Amniotic stem cell (primary cell): ENCODE measurements around the gene ATP10D.
"Not testable (repeated sequence)": the region's sequence is repeated elsewhere in the genome, so short reads cannot be mapped to it uniquely, and the experiment has no call there.

Experiments
- DNase-seq: peaks from one replicate; lab custom pipeline; 2025; lab: John Stamatoyannopoulos, UW

ATP10D gene

DNA sequence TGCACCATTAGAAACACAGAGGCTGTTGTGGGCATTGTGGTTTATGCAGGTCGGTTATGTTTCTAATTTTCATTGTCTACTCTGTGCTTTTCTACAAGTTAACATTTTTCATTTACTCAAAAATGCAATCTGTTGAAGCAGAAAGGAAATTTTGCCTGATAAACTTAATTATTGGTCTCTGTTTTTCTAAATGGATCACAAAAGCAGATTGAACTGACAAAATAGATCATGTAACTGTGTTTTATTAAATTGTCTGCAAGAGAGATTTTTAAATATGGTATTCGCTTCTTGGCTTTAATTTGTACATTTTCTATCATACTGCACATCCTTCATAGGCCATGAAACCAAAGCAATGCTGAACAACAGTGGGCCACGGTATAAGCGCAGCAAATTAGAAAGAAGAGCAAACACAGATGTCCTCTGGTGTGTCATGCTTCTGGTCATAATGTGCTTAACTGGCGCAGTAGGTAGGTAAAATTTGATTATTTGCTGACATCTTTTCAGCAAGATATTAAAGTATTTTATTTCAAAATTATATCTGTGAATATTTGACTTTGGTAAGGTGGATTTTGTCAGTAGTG lies 50.6 kb downstream of the ATP10D start:
- DNase-seq: no peak

DNA sequence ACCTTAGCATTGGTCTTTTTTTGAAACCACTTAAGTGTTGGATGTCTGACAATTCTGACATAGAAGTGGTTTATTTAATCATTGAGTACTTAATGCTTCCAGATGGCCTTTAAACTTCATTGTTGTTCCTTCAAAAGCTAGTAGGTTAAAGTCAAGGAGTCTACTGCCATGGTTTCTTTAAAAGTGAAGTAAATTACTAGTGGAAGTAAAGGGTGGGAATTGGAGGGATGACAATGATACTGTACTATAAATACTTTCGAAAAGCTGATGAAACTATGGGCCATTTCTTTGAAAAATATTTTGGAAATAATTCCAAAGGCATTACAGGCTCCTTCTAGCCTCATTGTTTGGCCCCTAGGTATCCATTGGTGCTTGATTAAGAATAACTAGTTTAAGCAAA lies 51.9 kb downstream of the ATP10D start:
- DNase-seq: no peak

DNA sequence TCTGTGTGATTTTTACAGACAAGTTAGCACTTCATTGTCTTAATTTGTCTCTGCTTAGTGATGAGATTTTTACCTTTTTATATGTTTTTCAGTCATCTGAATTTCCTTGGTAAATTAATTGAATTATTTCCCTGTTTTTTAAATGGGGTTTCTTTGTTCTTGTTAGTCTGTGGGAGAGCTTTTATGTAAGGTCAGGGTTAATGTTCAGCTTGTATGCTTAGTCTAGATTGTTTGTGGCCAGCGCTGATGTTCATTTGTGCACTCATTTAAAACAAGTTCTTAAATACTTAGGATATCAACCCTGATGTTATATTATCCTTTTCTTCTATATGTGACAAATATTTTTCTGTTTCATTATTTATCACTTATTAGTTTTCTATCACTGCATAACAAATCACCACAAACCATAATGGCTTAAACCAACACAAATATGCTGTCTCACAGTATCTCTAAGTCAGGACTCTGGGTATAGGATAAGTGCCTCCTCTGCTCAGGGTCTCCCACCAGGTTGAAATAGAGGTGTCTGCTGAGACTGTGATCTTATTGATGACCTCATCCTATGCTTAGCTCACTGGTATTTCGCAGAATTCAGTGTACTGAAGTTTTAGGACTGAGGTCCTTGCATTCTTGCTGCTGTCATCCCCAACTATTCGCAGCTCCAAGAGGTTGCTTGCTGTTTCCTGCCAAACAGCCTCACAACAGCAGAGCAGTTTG lies 53.2 kb downstream of the ATP10D start:
- no peak for DNase-seq

DNA sequence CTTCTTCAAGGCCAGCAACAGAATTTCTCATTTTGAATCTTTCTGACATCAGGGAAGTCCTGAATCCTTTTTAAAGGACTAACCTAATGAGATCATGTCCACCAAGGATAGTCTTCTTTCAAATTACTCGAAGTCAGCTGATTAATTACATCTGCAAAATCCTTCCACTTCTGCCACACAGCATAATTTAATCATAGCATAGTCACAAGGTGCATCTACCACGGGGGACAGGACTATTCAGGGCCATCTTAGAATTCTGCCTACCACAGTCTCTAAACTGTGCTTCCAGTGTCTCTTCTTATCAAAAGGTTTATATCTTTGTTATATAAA lies 53.7 kb downstream of the ATP10D start:
- DNase-seq: no peak

DNA sequence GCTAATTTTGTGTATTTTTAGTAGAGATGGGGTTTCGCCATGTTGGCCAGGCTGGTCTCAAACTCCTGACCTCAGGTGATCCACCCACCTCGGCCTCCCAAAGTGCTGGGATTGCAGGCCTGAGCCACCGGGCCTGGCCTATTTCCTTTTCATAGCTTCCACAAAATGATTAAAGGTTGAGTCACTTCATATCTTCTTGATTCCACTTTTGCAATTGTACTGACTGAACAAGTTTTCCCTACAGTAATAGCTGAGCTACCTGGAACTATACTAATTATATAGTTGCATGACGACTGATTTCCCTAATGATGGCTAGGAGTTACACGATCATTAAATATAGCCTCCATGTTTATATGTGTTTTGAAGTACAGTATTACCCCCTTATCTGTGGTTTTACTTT lies 57.6 kb downstream of the ATP10D start:
- DNase-seq: not testable (repeated sequence)

DNA sequence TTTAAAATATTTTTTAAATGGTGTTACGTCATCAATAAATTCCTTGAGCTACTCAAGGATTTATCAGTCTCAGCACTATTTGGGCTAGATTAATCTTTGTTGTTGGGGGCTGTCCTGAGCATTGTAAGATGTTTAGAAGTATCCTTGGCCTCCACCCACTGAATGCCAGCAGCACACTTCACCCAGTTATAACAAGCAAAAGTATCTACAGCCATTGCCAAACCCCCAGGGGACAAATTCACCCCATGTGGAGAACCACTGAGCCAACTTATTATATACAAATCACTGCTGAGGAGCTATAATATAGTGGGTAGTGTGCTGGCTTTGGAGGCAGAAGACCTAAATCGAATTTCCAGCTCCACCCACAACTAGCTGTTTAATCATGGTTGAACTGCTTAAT lies 58.3 kb downstream of the ATP10D start:
- no peak for DNase-seq

DNA sequence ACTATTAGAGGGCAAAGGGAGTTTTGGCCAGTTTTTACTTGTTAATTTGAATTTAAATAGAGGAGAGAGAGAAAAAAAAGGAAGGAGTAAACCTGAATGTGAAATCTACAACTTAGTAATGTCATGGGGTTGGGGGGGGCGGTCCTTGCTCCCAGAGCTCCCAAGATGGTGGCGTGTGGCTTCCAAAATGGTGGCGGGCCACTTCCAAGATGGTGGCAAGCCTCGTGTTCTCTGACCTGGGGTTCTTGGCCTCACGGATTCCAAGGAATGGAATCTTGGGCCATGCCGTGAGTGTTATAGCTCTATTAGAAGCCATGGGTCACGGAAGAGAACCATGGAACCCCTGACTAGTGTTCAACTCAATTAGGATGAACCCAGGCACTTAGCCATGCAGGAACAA lies 65.3 kb downstream of the ATP10D start:
- not testable (repeated sequence) for DNase-seq

DNA sequence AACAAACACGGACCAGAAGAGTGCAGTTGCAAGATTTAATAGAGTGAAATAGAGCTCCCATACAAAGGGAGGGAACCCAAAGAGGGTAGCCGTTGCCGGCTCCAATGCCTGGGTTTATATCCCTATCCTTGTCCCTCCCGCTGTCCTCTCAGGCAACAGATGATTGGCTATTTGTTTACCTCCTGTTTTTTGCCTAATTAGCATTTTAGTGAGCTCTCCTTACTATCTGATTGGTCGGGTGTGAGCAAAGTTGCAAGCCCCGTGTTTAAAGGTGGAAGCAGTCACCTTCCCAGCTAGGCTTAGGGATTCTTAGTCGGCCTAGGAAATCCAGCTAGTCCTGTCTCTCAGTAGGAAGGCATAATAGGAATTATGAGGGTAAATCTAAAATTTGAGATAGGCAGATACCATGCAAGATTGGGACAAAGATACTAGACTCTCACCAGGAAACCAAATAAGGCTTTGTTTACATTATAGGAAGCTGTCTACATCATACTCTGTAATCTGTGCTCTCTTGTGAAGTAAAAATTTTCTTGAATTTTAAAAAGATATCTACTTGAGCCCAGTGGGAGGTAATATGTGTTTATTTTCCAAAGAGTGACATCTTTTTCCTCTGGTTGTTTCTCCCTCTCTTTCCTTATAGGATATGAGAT lies 65.9 kb downstream of the ATP10D start:
- no peak for DNase-seq

DNA sequence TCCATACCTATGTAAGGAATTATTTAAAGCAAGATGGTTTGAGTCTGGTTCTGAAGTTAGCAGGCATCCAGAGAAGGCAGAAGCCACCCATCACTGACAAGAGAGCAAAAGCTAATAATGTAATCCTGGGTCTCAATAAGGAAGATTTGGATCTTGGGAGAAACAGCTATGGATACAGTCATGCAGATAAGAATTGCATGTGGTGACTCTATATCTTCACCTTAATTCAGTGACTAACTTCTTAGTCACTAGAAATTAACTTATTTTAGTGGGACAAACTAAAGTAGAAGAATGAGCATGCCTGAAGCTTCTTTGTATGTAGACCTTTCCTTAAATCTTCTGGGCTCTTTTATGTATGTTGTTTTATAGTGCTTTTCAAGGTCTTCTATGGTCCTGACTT lies 66.6 kb downstream of the ATP10D start:
- no peak for DNase-seq

DNA sequence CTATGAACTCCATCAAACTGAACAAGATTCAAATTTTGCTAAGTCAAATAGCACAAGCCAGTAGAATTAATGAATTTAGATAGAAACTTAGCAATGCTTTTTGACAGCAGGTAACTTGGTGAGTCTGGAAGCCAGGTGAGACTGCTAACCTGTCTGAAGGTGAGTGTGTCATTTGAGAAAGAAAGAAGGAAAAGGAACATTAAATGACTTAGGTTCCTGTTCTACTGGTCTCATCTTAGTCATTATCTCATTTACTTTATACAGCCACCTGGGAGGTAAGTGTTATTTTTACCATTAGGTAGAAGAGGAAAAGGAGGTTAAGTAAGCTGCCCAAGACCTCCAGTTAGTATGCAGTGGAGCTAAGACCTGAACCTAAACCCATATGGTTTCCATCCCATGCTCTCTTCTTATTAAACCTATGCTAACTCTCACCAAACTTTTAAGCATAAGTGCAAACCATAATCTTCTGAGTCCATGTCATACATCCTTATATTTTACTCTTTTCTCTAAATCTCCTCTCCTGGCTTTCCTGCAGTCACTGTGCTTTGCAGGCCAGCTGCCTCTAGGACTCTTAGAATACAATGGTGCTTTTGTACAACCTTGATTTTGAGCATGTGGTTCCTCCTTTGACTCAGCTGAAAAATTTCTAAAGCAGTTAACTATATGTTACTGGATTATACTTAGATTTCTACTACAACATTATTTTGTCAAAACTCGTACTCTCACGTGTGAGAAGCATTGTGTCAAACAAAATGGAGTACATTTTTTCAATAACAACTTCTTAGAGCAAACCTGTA lies 68.5 kb downstream of the ATP10D start:
- DNase-seq: no peak

DNA sequence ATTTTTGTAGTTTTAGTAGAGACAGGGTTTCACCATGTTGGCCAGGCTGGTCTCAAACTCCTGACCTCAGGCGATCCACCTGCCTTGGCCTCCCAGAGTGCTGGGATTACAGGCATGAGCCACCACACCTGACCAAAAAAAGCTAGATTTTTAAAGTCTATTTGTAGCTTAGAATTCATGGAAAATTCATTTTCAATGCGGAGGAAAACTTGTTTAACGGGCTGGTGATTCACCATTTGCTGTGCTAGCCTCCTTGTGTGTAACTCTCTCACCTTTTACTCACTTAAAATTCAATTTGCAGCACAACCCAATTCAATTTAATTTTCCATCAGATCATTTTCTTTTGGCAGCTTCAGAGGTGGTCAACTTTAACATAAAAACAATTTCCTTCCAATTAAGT lies 70.8 kb downstream of the ATP10D start:
- DNase-seq: not testable (repeated sequence)

DNA sequence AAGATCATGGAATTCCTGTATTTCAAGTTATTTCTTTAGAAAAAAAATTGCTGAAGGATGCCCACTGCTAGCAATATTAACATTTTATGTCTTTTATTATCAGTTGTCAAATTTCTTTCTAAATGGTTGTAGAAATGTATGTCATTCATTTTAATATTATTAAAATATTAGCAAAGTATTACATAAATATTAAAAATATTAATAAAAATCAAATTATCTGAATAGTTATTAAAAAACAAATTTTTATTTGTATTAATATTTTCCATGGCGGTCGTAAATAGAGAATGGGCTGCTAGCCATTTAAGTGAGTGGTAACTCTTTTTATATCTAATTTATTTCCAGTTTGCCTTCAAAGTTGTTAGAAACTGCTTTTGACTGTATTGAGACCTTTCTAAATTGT lies 72.2 kb downstream of the ATP10D start:
- no peak for DNase-seq

DNA sequence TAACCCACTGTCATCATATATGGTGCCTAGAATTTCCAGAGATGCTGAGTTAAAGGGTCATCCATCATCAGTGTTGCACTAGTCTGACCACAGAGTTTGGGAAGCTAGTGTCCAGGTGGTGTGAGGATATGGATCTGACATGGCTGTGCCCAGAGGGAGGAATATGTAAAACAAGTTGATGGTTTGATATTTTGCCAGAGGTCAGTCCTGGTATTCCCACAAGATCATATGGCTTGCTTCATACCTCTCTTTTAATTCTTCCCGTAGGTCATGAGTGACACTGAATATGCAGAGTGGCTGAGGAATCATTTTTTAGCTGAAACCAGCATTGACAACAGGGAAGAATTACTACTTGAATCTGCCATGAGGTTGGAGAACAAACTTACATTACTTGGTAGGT lies 75.6 kb downstream of the ATP10D start:
- no peak for DNase-seq

DNA sequence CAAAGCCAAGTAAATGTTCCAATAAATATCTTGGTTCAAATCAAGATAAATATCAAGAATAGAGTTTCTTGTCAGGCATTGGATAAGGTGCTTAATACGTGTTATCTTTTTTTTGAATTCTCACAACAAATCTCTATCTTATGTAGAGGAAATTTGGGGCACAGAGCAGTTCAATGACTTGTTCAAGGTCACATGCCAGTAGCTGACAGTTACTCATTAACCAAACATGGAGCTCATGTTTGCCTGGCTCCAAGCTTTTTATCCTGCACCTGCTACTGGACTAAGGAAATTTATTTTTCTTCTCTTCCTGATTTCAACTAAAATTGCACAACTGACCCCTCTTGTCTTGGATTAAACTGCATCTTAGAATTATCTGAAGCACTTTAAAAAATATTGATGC lies 76.3 kb downstream of the ATP10D start:
- DNase-seq: no peak

DNA sequence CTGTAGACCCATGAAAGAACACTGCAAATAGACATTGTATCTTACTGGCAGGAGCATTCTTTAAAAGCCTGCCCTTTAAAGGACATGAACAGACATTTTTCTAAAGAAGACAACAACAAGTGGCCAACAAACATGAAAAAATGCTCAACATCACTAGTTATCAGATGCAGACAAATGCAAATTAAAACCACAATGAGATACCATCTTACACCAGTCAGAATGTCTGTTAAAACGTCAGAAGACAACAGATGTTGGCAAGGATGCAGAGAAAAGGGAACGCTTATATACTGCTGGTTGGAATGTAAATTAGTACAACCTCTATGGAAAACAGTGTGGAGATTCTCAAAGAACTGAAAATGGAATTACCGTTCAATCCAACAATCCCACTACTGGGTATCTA lies 77.2 kb downstream of the ATP10D start:
- DNase-seq: no peak

DNA sequence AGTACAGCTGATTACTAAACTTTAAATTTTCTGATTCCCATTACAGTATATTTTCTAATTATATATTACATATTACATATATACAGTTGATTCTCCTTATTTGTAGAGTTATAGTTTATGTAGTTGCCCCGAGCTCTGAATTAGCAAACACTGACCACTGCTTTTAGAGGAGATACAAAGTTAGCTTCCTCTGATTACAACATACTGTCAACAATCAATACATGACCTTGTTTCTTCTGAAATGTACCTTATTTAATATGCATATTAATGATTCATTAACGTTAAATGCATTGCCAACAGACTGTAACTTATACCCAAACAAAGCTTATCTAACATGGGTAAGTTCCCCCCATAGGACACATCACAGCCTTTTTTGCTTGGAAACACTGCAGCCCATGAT lies 81.5 kb downstream of the ATP10D start:
- no peak for DNase-seq

DNA sequence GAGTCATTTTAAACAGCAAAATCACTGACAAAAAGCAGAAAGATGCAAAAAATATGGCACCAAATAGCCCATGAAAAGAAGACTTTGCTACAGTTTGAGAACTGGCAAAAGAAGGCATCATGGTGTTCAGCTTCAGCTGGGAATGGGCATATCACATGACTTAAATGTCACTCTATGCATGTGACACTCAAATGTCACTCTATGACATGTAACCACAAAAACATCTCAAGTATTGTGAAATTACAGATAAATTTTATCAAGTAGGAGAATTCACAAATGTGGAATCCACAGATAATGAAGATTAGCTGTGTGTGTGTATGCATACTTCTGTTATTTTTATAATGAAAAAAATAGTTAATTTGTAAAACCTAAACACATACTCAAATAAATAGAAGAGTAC lies 81.9 kb downstream of the ATP10D start:
- no peak for DNase-seq

DNA sequence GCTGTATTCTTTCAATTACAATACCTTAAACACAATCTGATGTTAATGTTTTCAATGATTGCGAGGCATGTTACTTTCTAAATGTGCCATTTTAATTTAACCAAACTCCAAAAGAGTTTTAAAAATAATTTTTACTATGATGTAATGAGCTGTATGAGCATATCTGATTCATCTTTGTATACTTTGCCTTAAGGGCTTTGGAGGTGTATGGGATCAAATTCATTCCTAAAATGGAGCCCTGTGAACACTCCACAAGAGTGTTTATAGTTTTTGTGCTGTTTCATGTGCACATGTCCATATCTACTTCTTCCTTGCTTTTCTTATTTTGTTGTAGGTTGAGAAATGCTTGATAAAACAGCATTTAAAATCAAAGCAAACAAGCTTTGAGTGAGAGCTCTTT lies 82.4 kb downstream of the ATP10D start:
- DNase-seq: no peak

DNA sequence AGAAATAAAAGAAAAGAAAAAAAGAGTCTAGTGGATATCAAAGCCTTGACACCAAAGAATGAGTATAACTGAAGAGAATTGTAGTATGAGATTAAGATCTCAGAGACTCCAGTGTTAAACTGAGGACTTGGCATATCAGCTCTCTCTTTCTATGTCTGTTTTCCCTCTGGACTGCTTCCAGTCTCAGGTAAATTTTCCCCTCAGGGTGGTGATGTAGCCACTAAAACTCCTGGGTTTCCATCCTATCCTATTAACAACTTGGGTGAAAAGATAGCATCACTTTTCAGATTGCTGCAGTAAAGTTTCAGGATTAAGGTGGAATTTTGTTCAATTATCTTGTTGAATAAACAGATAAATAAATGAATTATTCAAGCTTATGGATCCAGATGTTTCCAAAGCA lies 85.7 kb downstream of the ATP10D start:
- no peak for DNase-seq

DNA sequence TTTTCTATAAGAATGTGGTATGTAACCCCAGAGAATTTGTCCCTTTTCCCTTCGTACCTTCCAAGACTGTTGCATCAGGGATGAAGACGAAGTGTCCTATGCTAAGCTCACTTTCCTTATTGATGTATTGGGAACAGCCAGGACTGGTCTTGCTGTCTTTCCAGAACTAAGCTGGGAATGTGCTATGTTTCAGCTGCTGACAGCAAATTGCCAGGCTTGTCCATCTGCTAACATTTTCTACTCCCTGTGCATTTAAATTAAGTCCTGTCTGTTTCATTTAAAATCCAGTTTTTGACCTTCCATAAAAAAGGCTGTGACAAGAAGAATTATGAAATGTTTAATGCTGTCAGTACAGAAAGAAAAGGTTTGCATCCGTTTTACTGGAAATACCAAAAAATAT lies 87.9 kb downstream of the ATP10D start:
- DNase-seq: no peak

DNA sequence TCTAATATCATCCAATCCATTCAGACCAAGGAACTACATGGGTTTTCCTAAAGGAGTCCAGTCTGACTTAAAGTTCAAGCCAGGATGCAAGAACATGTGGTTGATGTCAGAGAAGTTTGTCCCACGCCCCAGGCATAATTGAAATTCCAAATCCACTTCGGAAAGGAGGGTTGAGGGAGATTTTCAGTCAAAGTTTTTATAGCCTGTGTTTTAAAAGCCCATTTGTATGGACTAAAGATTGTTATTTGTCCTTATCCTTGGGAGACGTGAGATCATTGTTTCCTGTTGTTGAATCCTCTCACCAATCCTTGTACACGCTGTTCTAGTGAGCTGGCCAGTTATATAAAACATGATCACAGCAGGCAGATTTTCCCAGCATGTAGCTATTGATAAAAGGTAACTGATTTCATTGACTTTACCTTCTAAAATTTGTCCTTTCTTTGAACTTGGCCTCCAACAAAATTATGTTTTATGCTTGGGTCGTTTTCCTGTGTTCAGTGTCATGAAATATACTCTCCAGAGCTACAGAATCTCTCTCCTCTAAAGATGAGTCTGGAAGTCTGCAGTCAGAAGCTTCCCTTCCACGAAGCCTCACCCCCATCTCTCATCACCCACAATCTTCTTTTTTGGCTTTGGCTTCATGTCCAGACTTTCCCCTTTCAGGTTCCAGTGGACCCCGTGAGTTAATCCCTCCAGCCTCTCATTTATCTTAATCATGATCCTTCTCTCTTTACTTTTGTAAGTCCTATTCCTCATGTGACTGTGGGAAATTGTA lies 92.9 kb downstream of the ATP10D start:
- no peak for DNase-seq

DNA sequence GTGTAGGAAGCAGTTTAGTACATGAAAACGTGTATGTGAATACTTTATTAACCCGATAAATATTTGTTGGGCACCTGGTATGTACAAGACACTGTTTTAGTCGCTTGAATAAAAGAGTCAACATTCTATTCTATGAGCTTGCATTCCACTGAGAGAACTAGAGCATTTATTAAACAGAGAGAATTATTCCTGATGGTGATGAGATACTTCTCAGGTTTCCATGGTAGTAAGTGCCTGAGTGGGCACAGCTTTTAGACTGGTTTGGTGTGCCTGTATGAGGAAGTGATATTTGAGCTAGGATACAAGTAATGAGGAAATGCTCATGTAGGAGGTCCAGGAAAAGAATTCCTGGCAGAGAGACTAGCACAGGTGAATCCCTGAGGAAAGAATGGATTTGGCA lies 94.2 kb downstream of the ATP10D start:
- DNase-seq: no peak
